ENCODE data around the gene PITPNC1.

The PITPNC1 gene

GRCh38 chr17:67435786-67436185 lies 58.7 kb downstream of the PITPNC1 start:
- DNase-seq = no peak

- no peak for DNase-seq
These were observed 59.2 kb downstream of the PITPNC1 start for GRCh38 chr17:67436233-67436632.

- DNase-seq = no peak
These were observed 61.6 kb downstream of the PITPNC1 start for GRCh38 chr17:67438667-67439066.

GRCh38 chr17:67439269-67439668 lies 62.2 kb downstream of the PITPNC1 start:
- DNase-seq = no peak

- DNase-seq = no peak
These were observed 63.4 kb downstream of the PITPNC1 start for GRCh38 chr17:67440277-67441051.

- peak; percentile 68 for DNase-seq
These were observed 64.2 kb downstream of the PITPNC1 start for GRCh38 chr17:67441052-67441895.

GRCh38 chr17:67441896-67442219 lies 64.8 kb downstream of the PITPNC1 start:
- no peak for DNase-seq

GRCh38 chr17:67442787-67443624 lies 65.9 kb downstream of the PITPNC1 start:
- DNase-seq = no peak

- no peak for DNase-seq
These were observed 67.0 kb downstream of the PITPNC1 start for GRCh38 chr17:67443931-67444595.

GRCh38 chr17:67448449-67448848 lies 71.4 kb downstream of the PITPNC1 start:
- DNase-seq = no peak

GRCh38 chr17:67449065-67449464 lies 72.0 kb downstream of the PITPNC1 start:
- no peak for DNase-seq

GRCh38 chr17:67449845-67450755 lies 73.0 kb downstream of the PITPNC1 start:
- no peak for DNase-seq

GRCh38 chr17:67452681-67453554 lies 75.8 kb downstream of the PITPNC1 start:
- DNase-seq = no peak

GRCh38 chr17:67456103-67456502 lies 79.0 kb downstream of the PITPNC1 start:
- no peak for DNase-seq

GRCh38 chr17:67456889-67457288 lies 79.8 kb downstream of the PITPNC1 start:
- no peak for DNase-seq

GRCh38 chr17:67458203-67458602 lies 81.1 kb downstream of the PITPNC1 start:
- DNase-seq = no peak

- no peak for DNase-seq
These were observed 82.9 kb downstream of the PITPNC1 start for GRCh38 chr17:67459985-67460384.

- DNase-seq = no peak
These were observed 84.2 kb downstream of the PITPNC1 start for GRCh38 chr17:67461228-67461780.

- no peak for DNase-seq
These were observed 84.8 kb downstream of the PITPNC1 start for GRCh38 chr17:67461876-67462275.

- DNase-seq = no peak
These were observed 89.2 kb downstream of the PITPNC1 start for GRCh38 chr17:67466251-67466796.

Data from SHP77 treated with DMSO at 0.1 percent for 48 hours (cell line).